Measurements from ENCODE around the gene ARRB2. TPM values are rescaled to one million over a fixed set of nuclear protein-coding genes. Genes with fewer than 3 reads are reported as not detected.
A peak's percentile ranks its signal among the peaks of the same experiment; 100 is the strongest.
"Not testable (repeated sequence)": the region's sequence is repeated elsewhere in the genome, so short reads cannot be mapped to it uniquely, and the experiment has no call there.

Gene ARRB2
- total RNA-seq, 1 experiment from 2014 or later, result 25.1 TPM

- no peak for DNase-seq (ENCODE audit: unreplicated experiment)
- CTCF ChIA-PET, result no interaction called here
- no peaks in the 10 kb centered on the region for H3K27me3 Mint-ChIP-seq (ENCODE audit: insufficient read depth, unreplicated experiment)
- H3K4me3 Mint-ChIP-seq (ENCODE audit: unreplicated experiment), result no peak overlapping the region
- H3K36me3 Mint-ChIP-seq (ENCODE audit: insufficient read depth, unreplicated experiment), result peaks cover 76% of the 10 kb centered on the region
- no peaks in the 10 kb centered on the region for H3K9me3 Mint-ChIP-seq (ENCODE audit: unreplicated experiment)
- intact Hi-C loops (cut with micrococcal nuclease), result no loop called here
- peaks cover 20% of the 10 kb centered on the region for H3K4me1 Mint-ChIP-seq (ENCODE audit: insufficient read depth, unreplicated experiment)
- TF ChIP-seq CTCF (IDR thresholded peaks at IDR 0.05; ENCODE audit: unreplicated experiment), result no peak
- POLR2A ChIA-PET, result interaction anchor here (1.0 kb wide), 1 partner anchor 12 kb away, joined by 4 read pairs; no protein-coding TSS in a partner anchor
- no peak overlapping the region for H3K27ac Mint-ChIP-seq (ENCODE audit: low read depth, unreplicated experiment)
- no TSS peak for BruUV-seq (replicated peaks)
These were observed 33.6 kb upstream of the ARRB2 start for GRCh38 chr17:4676791-4677190.

GRCh38 chr17:4678448-4679026, 31.9 kb upstream of the ARRB2 start:
- peak; percentile 64 for DNase-seq (ENCODE audit: unreplicated experiment)
- BruUV-seq (replicated peaks), result no TSS peak
- intact Hi-C loops (cut with micrococcal nuclease), result no loop called here
- H3K27ac Mint-ChIP-seq (ENCODE audit: low read depth, unreplicated experiment), result no peak overlapping the region
- ChIA-PET CTCF (no interaction called here), POLR2A (interaction anchor here (0.5 to 1.5 kb wide), 4 partner anchors 9 to 349 kb away, joined by 3 to 6 read pairs (median 4); partner anchors contain the start of gene PELP1)
- peaks cover 76% of the 10 kb centered on the region for H3K36me3 Mint-ChIP-seq (ENCODE audit: insufficient read depth, unreplicated experiment)
- H3K27me3 Mint-ChIP-seq (ENCODE audit: insufficient read depth, unreplicated experiment), result no peaks in the 10 kb centered on the region
- peaks cover 20% of the 10 kb centered on the region for H3K4me1 Mint-ChIP-seq (ENCODE audit: insufficient read depth, unreplicated experiment)
- no peaks in the 10 kb centered on the region for H3K9me3 Mint-ChIP-seq (ENCODE audit: unreplicated experiment)
- no peak overlapping the region for H3K4me3 Mint-ChIP-seq (ENCODE audit: unreplicated experiment)
- no peak for TF ChIP-seq CTCF (IDR thresholded peaks at IDR 0.05; ENCODE audit: unreplicated experiment)

GRCh38 chr17:4679658-4680057, 30.8 kb upstream of the ARRB2 start:
- no peak for TF ChIP-seq CTCF (IDR thresholded peaks at IDR 0.05; ENCODE audit: unreplicated experiment)
- ChIA-PET CTCF (no interaction called here), POLR2A (interaction anchor here (1.5 to 1.9 kb wide), 2 partner anchors 13 to 23 kb away, joined by 6 to 10 read pairs; partner anchors contain the start of gene PELP1)
- Mint-ChIP-seq H3K9me3 (ENCODE audit: unreplicated experiment) (no peaks in the 10 kb centered on the region), H3K4me1 (ENCODE audit: insufficient read depth, unreplicated experiment) (peaks cover 20% of the 10 kb centered on the region), H3K27ac (ENCODE audit: low read depth, unreplicated experiment) (peak overlapping the region; percentile 4), H3K36me3 (ENCODE audit: insufficient read depth, unreplicated experiment) (peaks cover 80% of the 10 kb centered on the region), H3K27me3 (ENCODE audit: insufficient read depth, unreplicated experiment) (no peaks in the 10 kb centered on the region), H3K4me3 (ENCODE audit: unreplicated experiment) (peak overlapping the region; percentile 19)
- DNase-seq (ENCODE audit: unreplicated experiment), result peak; percentile 44
- intact Hi-C loops (cut with micrococcal nuclease), result no loop called here
- BruUV-seq (replicated peaks), result no TSS peak

GRCh38 chr17:4683739-4684138, 26.7 kb upstream of the ARRB2 start:
- H3K27me3 Mint-ChIP-seq (ENCODE audit: insufficient read depth, unreplicated experiment); CTCF ChIA-PET; POLR2A ChIA-PET; H3K27ac Mint-ChIP-seq (ENCODE audit: low read depth, unreplicated experiment); H3K9me3 Mint-ChIP-seq (ENCODE audit: unreplicated experiment); H3K4me3 Mint-ChIP-seq (ENCODE audit: unreplicated experiment); intact Hi-C loops (cut with micrococcal nuclease); BruUV-seq (replicated peaks); DNase-seq (ENCODE audit: unreplicated experiment): not testable (repeated sequence)
- Mint-ChIP-seq H3K4me1 (ENCODE audit: insufficient read depth, unreplicated experiment) (peaks cover 20% of the 10 kb centered on the region), H3K36me3 (ENCODE audit: insufficient read depth, unreplicated experiment) (peaks cover 91% of the 10 kb centered on the region)

- CTCF ChIA-PET; H3K27me3 Mint-ChIP-seq (ENCODE audit: insufficient read depth, unreplicated experiment); BruUV-seq (replicated peaks); DNase-seq (ENCODE audit: unreplicated experiment); H3K4me3 Mint-ChIP-seq (ENCODE audit: unreplicated experiment); H3K9me3 Mint-ChIP-seq (ENCODE audit: unreplicated experiment); H3K4me1 Mint-ChIP-seq (ENCODE audit: insufficient read depth, unreplicated experiment); intact Hi-C loops (cut with micrococcal nuclease); H3K27ac Mint-ChIP-seq (ENCODE audit: low read depth, unreplicated experiment): not testable (repeated sequence)
- POLR2A ChIA-PET, result interaction anchor here (1.7 kb wide), 1 partner anchor 13 kb away, joined by 5 read pairs; no protein-coding TSS in a partner anchor
- peaks cover 72% of the 10 kb centered on the region for H3K36me3 Mint-ChIP-seq (ENCODE audit: insufficient read depth, unreplicated experiment)
These were observed 20.6 kb upstream of the ARRB2 start for GRCh38 chr17:4689872-4690271.

Measured in MCF 10A (cell line).